Thyroid gland (tissue), 4 donors: ENCODE results near the gene ATXN1.

ENCODE experiments used
- POLR2A ChIP-seq, 2 donors: fragments of 450-650 bp; IDR thresholded peaks; one replicate each; pipeline ENCODE4 v1.6.1; 2017; ENCODE audit warnings: antibody characterized with exemption in 2 of 2, mild to moderate bottlenecking in 2 of 2, moderate library complexity in 1 of 2
- TF ChIP-seq, protein P1 (sequence below), 6 experiments: fragments of 200-600 bp in 3 of 6; fragments of 450-650 bp in 3 of 6; sonication (generic) in 3 of 6; IDR thresholded peaks; one replicate each; pipeline ENCODE4 v1.5.1; 2016 to 2019; ENCODE audit warnings: antibody characterized with exemption in 6 of 6, mild to moderate bottlenecking in 2 of 6, inconsistent platforms in 1 of 6, moderate library complexity in 1 of 6

DNA sequence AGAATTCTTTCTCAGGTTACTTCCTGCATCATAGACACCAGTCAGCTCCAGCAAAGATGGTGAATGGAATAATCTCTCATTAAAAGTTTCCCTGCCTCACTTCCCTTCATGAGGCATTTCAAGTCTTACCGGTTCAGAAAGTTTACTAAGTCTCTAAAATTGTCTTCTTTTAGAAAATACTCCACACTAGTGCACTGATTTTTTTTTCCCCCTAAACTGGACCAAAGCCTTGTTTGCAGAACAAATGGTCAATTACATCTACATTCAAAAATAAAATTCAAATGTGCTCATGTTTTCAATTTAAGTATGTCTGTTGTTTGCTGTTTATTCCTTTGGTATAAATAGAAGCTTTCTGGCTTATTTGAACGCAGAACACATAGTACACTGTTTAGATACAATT is 411.7 kb downstream of the ATXN1 start:
- TF ChIP-seq, protein P1, sequence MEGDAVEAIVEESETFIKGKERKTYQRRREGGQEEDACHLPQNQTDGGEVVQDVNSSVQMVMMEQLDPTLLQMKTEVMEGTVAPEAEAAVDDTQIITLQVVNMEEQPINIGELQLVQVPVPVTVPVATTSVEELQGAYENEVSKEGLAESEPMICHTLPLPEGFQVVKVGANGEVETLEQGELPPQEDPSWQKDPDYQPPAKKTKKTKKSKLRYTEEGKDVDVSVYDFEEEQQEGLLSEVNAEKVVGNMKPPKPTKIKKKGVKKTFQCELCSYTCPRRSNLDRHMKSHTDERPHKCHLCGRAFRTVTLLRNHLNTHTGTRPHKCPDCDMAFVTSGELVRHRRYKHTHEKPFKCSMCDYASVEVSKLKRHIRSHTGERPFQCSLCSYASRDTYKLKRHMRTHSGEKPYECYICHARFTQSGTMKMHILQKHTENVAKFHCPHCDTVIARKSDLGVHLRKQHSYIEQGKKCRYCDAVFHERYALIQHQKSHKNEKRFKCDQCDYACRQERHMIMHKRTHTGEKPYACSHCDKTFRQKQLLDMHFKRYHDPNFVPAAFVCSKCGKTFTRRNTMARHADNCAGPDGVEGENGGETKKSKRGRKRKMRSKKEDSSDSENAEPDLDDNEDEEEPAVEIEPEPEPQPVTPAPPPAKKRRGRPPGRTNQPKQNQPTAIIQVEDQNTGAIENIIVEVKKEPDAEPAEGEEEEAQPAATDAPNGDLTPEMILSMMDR (IDR thresholded peaks at IDR 0.05) = no peak
- no peak for TF ChIP-seq POLR2A (IDR thresholded peaks at IDR 0.05)
